Measurements from ENCODE around the gene FBF1. TPM values are rescaled to one million over a fixed set of nuclear protein-coding genes. Genes with fewer than 3 reads are reported as not detected.

The FBF1 gene
- total and polyA plus RNA-seq, 9 of the 15 experiments (the other 6 are each of a cell fraction or from before 2014, with no cell fraction given) = 0.46 to 14.9 (median 7.5) TPM

- no peak for TF ChIP-seq RERE (CRISPR knock-in tag; IDR thresholded peaks at IDR 0.05; ENCODE audit: borderline replicate concordance)
- TF ChIP-seq ZNF609 (CRISPR knock-in tag; IDR thresholded peaks at IDR 0.05; ENCODE audit: borderline replicate concordance) = peak; percentile 76; the same call in 1 of the 2 replicates
- no peak for TF ChIP-seq E2F5 (CRISPR knock-in tag; IDR thresholded peaks at IDR 0.05)
- TF ChIP-seq ZFP30 (CRISPR knock-in tag; IDR thresholded peaks at IDR 0.05; ENCODE audit: borderline replicate concordance) = no peak
- TF ChIP-seq ZNF282 (CRISPR knock-in tag; IDR thresholded peaks at IDR 0.05) = no peak
- TF ChIP-seq HDAC2 (IDR thresholded peaks at IDR 0.05) = peak; percentile 16; the same call in 1 of the 2 replicates
- no peak; the same call in 1 of the 2 replicates for TF ChIP-seq ILF3 (IDR thresholded peaks at IDR 0.05; ENCODE audit: borderline replicate concordance)
- no peak for TF ChIP-seq RBM34 (IDR thresholded peaks at IDR 0.05; ENCODE audit: borderline replicate concordance, insufficient read depth, low read length)
Observed at GRCh38 chr17:75978938-75979704, 38.3 kb upstream of the FBF1 start, which contains the start of the genes ACOX1 and TEN1 (continued).
